WTC11 (cell line): Measurements from ENCODE around the gene UBTD1. TPM values are rescaled to one million over a fixed set of nuclear protein-coding genes. Genes with fewer than 3 reads are reported as not detected.

ENCODE experiments used
- ATAC-seq: fragments of 200-7000 bp; cut with Tn5 transposase; 2 replicates; pipeline ENCODE4 v1.10.0; 2021; ENCODE audit warnings: mild to moderate bottlenecking, moderate library complexity
- CTCF ChIA-PET: fragments of 300-600 bp; sonication (Branson Sonifier 250); formaldehyde crosslinking; loops from one replicate; lab custom pipeline; 2021; ENCODE audit warnings: antibody characterized with exemption; lab: Charles Lee
- POLR2A ChIA-PET: fragments of 350-600 bp; sonication (Branson Sonifier 250); formaldehyde crosslinking; loops from one replicate; lab custom pipeline; 2021; ENCODE audit warnings: antibody characterized with exemption; lab: Charles Lee
- DNase-seq: peaks from one replicate; pipeline ENCODE4 v3.0.0; 2021; ENCODE audit warnings: low spot score
- H3K27ac Mint-ChIP-seq: 2 replicates; pipeline ENCODE4 v1.8.0; 2021; ENCODE audit warnings: mixed read lengths
- H3K27me3 Mint-ChIP-seq: 2 replicates; pipeline ENCODE4 v1.8.0; 2021; ENCODE audit warnings: low read depth, mild to moderate bottlenecking, moderate library complexity, mixed read lengths
- H3K36me3 Mint-ChIP-seq: 2 replicates; pipeline ENCODE4 v1.8.0; 2021; ENCODE audit warnings: mixed read lengths
- H3K4me1 Mint-ChIP-seq: 2 replicates; pipeline ENCODE4 v1.8.0; 2022; ENCODE audit warnings: mixed read lengths
- H3K4me3 Mint-ChIP-seq: 2 replicates; pipeline ENCODE4 v1.8.0; 2021; ENCODE audit warnings: mild to moderate bottlenecking, moderate library complexity, mixed read lengths
- H3K9me3 Mint-ChIP-seq: 2 replicates; pipeline ENCODE4 v1.8.0; 2021; ENCODE audit warnings: mixed read lengths
- EMX1 ChIP-seq: fragments of 250-450 bp; sonication (Bioruptor Pico); IDR thresholded peaks from 2 replicates; pipeline ENCODE4 v1.8.0; 2021; ENCODE audit warnings: mild to moderate bottlenecking
- IRF2 ChIP-seq: sonication (generic); formaldehyde crosslinking; IDR thresholded peaks from 2 replicates; pipeline ENCODE4 v1.8.0; 2022; ENCODE audit warnings: low read depth, missing genetic modification reagents, borderline replicate concordance
- NFYB ChIP-seq: sonication (generic); formaldehyde crosslinking; conservative IDR thresholded peaks from 2 replicates; pipeline ENCODE4 v1.8.0; 2022; ENCODE audit warnings: low read depth, missing genetic modification reagents
- NR2C2 ChIP-seq: sonication (generic); formaldehyde crosslinking; IDR thresholded peaks from 2 replicates; pipeline ENCODE4 v1.8.0; 2022; ENCODE audit warnings: mild to moderate bottlenecking, missing genetic modification reagents
- OVOL2 ChIP-seq: fragments of 250-450 bp; sonication (Bioruptor Pico); IDR thresholded peaks from 2 replicates; pipeline ENCODE4 v1.9.0; 2021; ENCODE audit warnings: mild to moderate bottlenecking, borderline replicate concordance
- RELA ChIP-seq: sonication (generic); formaldehyde crosslinking; IDR thresholded peaks from 2 replicates; pipeline ENCODE4 v1.8.1; 2022; ENCODE audit warnings: missing genetic modification reagents, mild to moderate bottlenecking, borderline replicate concordance
- SOX15 ChIP-seq: fragments of 250-450 bp; sonication (Bioruptor Pico); IDR thresholded peaks from 2 replicates; pipeline ENCODE4 v1.9.0; 2021; ENCODE audit warnings: mild to moderate bottlenecking
- TEAD1 ChIP-seq: sonication (generic); formaldehyde crosslinking; IDR thresholded peaks from 2 replicates; pipeline ENCODE4 v1.8.0; 2022; ENCODE audit warnings: mild to moderate bottlenecking, missing genetic modification reagents
- ZNF138 ChIP-seq: sonication (generic); formaldehyde crosslinking; conservative IDR thresholded peaks from 2 replicates; pipeline ENCODE4 v1.8.1; 2022; ENCODE audit warnings: mild to moderate bottlenecking, moderate library complexity, missing genetic modification reagents
- ZNF232 ChIP-seq: sonication (generic); formaldehyde crosslinking; IDR thresholded peaks from 2 replicates; pipeline ENCODE4 v1.8.0; 2022; ENCODE audit warnings: mild to moderate bottlenecking, missing genetic modification reagents
- ZNF317 ChIP-seq: sonication (generic); formaldehyde crosslinking; IDR thresholded peaks from 2 replicates; pipeline ENCODE4 v1.8.1; 2023; ENCODE audit warnings: low read depth, mild to moderate bottlenecking, moderate library complexity, missing genetic modification reagents, borderline replicate concordance
- ZNF671 ChIP-seq: fragments of 250-450 bp; sonication (Bioruptor Pico); IDR thresholded peaks from 2 replicates; pipeline ENCODE4 v1.8.0; 2021; ENCODE audit warnings: mild to moderate bottlenecking
- total RNA-seq: library from RNA; stranded (reverse); gene quantifications from 3 replicates; pipeline ENCODE4 v1.2.3, GENCODE V29; 2021
- TF ChIP-seq, protein P1 (sequence below): sonication (generic); formaldehyde crosslinking; IDR thresholded peaks from 2 replicates; pipeline ENCODE4 v1.8.0; 2022; ENCODE audit warnings: mild to moderate bottlenecking, missing genetic modification reagents
- TF ChIP-seq, protein P2 (sequence below): sonication (generic); formaldehyde crosslinking; IDR thresholded peaks from 2 replicates; pipeline ENCODE4 v1.8.0; 2023; ENCODE audit warnings: mild to moderate bottlenecking, missing genetic modification reagents
- TF ChIP-seq, protein P3 (sequence below): sonication (generic); formaldehyde crosslinking; IDR thresholded peaks from 2 replicates; pipeline ENCODE4 v1.8.0; 2022; ENCODE audit warnings: missing genetic modification reagents
- TF ChIP-seq, protein P4 (sequence below): sonication (generic); formaldehyde crosslinking; IDR thresholded peaks from 2 replicates; pipeline ENCODE4 v1.8.0; 2023; ENCODE audit warnings: missing genetic modification reagents, mild to moderate bottlenecking, borderline replicate concordance
- TF ChIP-seq, protein P5 (sequence below): fragments of 250-450 bp; sonication (Bioruptor Pico); IDR thresholded peaks from 2 replicates; pipeline ENCODE4 v1.8.0; 2021; ENCODE audit warnings: mild to moderate bottlenecking

Gene UBTD1
- total RNA-seq, 1 experiment from 2014 or later = 35.7 TPM

DNA sequence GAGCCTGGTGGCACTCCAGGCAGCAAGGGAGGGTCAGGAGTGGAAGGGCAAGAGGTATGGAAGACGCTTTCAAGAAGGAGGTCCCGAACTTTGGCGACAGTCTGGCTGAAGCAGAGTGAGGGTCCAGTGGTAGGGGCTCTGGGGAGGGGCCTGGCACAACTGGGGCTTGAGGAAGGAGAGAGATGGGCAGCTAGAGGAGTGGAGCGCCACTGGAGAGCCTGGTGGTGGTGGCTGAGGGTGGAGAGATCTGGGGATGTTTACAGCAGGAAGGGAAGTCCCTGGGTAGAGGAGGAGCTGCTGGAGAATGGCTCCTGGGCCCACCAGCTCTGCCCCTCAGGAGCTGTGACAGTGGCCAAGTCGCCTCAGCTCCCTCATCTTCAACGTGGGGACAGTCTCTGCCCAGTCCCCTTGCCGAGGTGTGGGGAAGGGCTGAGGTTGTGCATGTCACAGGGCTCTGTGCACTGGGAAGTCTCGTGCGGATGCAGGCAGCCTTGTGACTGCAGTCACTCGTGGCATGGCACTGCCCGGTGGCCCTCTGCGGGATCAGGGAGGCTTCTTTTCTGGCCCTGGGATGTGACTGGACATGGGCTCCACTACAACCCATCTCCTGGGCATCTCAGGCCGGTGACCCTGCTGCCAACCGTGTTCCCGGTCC lies 18.5 kb downstream of the UBTD1 start:
- no peaks in the 10 kb centered on the region for H3K9me3 Mint-ChIP-seq

DNA sequence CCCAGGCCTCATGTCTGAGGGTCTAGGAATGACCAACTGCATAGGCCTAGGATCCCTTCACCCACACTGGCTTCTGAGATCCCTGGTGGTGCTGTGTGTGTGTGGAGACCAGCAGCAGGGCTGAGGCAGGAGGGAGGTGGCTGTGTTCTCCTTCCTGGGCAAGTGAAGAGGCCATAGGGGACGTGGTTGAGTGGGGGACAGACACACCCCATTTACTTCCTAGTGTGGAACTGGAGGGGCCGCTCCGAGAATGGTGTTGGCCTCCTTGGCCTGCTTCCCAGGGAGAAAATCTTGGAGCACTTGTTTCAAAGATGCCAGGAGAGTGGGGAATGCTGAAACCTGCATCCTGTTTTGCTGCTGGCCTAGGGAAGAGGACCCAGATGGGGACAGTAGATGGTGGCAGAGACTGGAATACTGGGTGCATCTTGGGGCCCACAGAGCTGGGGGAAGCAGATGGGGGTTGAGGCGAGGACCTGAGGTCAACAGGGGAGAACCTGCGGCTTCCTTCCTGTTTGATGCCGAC lies 19.1 kb downstream of the UBTD1 start:
- H3K36me3 Mint-ChIP-seq = no peaks in the 10 kb centered on the region
- no peaks in the 10 kb centered on the region for H3K9me3 Mint-ChIP-seq
- 0 out of 2 replicates have a peak overlapping the region, but pooled peaks have one; percentile 55 for H3K27ac Mint-ChIP-seq
- DNase-seq = no peak
- H3K4me1 Mint-ChIP-seq = peaks cover 49% of the 10 kb centered on the region
- ChIA-PET POLR2A (no interaction called here), CTCF (interaction anchor here (0.6 to 2.1 kb wide), 7 partner anchors 15 to 54 kb away, joined by 3 to 13 read pairs (median 3); partner anchors contain the start of gene ANKRD2)
- H3K4me3 Mint-ChIP-seq = no peak overlapping the region
- no peak for ATAC-seq
- no peaks in the 10 kb centered on the region for H3K27me3 Mint-ChIP-seq
- TF ChIP-seq, protein P1, sequence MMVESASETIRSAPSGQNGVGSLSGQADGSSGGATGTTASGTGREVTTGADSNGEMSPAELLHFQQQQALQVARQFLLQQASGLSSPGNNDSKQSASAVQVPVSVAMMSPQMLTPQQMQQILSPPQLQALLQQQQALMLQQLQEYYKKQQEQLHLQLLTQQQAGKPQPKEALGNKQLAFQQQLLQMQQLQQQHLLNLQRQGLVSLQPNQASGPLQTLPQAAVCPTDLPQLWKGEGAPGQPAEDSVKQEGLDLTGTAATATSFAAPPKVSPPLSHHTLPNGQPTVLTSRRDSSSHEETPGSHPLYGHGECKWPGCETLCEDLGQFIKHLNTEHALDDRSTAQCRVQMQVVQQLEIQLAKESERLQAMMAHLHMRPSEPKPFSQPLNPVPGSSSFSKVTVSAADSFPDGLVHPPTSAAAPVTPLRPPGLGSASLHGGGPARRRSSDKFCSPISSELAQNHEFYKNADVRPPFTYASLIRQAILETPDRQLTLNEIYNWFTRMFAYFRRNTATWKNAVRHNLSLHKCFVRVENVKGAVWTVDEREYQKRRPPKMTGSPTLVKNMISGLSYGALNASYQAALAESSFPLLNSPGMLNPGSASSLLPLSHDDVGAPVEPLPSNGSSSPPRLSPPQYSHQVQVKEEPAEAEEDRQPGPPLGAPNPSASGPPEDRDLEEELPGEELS = no peak
- no peak for TF ChIP-seq EMX1 (CRISPR knock-in tag)
- TF ChIP-seq NFYB = no peak
- TF ChIP-seq ZNF317 (CRISPR knock-in tag) = no peak
- TF ChIP-seq TEAD1 = no peak
- TF ChIP-seq, protein P2, sequence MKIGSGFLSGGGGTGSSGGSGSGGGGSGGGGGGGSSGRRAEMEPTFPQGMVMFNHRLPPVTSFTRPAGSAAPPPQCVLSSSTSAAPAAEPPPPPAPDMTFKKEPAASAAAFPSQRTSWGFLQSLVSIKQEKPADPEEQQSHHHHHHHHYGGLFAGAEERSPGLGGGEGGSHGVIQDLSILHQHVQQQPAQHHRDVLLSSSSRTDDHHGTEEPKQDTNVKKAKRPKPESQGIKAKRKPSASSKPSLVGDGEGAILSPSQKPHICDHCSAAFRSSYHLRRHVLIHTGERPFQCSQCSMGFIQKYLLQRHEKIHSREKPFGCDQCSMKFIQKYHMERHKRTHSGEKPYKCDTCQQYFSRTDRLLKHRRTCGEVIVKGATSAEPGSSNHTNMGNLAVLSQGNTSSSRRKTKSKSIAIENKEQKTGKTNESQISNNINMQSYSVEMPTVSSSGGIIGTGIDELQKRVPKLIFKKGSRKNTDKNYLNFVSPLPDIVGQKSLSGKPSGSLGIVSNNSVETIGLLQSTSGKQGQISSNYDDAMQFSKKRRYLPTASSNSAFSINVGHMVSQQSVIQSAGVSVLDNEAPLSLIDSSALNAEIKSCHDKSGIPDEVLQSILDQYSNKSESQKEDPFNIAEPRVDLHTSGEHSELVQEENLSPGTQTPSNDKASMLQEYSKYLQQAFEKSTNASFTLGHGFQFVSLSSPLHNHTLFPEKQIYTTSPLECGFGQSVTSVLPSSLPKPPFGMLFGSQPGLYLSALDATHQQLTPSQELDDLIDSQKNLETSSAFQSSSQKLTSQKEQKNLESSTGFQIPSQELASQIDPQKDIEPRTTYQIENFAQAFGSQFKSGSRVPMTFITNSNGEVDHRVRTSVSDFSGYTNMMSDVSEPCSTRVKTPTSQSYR (CRISPR knock-in tag) = no peak
- no peak for TF ChIP-seq RELA (CRISPR knock-in tag)
- no peak for TF ChIP-seq ZNF671

More for the DNA sequence above, 18.5 kb downstream of the UBTD1 start:
- TF ChIP-seq ZNF138 (CRISPR knock-in tag) = no peak
- no peak for TF ChIP-seq OVOL2 (CRISPR knock-in tag)
- TF ChIP-seq ZNF232 (CRISPR knock-in tag) = no peak
- TF ChIP-seq IRF2 = no peak
- TF ChIP-seq SOX15 (CRISPR knock-in tag) = no peak
- TF ChIP-seq, protein P3, sequence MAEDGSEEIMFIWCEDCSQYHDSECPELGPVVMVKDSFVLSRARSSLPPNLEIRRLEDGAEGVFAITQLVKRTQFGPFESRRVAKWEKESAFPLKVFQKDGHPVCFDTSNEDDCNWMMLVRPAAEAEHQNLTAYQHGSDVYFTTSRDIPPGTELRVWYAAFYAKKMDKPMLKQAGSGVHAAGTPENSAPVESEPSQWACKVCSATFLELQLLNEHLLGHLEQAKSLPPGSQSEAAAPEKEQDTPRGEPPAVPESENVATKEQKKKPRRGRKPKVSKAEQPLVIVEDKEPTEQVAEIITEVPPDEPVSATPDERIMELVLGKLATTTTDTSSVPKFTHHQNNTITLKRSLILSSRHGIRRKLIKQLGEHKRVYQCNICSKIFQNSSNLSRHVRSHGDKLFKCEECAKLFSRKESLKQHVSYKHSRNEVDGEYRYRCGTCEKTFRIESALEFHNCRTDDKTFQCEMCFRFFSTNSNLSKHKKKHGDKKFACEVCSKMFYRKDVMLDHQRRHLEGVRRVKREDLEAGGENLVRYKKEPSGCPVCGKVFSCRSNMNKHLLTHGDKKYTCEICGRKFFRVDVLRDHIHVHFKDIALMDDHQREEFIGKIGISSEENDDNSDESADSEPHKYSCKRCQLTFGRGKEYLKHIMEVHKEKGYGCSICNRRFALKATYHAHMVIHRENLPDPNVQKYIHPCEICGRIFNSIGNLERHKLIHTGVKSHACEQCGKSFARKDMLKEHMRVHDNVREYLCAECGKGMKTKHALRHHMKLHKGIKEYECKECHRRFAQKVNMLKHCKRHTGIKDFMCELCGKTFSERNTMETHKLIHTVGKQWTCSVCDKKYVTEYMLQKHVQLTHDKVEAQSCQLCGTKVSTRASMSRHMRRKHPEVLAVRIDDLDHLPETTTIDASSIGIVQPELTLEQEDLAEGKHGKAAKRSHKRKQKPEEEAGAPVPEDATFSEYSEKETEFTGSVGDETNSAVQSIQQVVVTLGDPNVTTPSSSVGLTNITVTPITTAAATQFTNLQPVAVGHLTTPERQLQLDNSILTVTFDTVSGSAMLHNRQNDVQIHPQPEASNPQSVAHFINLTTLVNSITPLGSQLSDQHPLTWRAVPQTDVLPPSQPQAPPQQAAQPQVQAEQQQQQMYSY (CRISPR knock-in tag) = no peak
- no peak for TF ChIP-seq NR2C2 (CRISPR knock-in tag)
- TF ChIP-seq, protein P4, sequence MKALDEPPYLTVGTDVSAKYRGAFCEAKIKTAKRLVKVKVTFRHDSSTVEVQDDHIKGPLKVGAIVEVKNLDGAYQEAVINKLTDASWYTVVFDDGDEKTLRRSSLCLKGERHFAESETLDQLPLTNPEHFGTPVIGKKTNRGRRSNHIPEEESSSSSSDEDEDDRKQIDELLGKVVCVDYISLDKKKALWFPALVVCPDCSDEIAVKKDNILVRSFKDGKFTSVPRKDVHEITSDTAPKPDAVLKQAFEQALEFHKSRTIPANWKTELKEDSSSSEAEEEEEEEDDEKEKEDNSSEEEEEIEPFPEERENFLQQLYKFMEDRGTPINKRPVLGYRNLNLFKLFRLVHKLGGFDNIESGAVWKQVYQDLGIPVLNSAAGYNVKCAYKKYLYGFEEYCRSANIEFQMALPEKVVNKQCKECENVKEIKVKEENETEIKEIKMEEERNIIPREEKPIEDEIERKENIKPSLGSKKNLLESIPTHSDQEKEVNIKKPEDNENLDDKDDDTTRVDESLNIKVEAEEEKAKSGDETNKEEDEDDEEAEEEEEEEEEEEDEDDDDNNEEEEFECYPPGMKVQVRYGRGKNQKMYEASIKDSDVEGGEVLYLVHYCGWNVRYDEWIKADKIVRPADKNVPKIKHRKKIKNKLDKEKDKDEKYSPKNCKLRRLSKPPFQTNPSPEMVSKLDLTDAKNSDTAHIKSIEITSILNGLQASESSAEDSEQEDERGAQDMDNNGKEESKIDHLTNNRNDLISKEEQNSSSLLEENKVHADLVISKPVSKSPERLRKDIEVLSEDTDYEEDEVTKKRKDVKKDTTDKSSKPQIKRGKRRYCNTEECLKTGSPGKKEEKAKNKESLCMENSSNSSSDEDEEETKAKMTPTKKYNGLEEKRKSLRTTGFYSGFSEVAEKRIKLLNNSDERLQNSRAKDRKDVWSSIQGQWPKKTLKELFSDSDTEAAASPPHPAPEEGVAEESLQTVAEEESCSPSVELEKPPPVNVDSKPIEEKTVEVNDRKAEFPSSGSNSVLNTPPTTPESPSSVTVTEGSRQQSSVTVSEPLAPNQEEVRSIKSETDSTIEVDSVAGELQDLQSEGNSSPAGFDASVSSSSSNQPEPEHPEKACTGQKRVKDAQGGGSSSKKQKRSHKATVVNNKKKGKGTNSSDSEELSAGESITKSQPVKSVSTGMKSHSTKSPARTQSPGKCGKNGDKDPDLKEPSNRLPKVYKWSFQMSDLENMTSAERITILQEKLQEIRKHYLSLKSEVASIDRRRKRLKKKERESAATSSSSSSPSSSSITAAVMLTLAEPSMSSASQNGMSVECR (CRISPR knock-in tag) = no peak
- TF ChIP-seq, protein P5, sequence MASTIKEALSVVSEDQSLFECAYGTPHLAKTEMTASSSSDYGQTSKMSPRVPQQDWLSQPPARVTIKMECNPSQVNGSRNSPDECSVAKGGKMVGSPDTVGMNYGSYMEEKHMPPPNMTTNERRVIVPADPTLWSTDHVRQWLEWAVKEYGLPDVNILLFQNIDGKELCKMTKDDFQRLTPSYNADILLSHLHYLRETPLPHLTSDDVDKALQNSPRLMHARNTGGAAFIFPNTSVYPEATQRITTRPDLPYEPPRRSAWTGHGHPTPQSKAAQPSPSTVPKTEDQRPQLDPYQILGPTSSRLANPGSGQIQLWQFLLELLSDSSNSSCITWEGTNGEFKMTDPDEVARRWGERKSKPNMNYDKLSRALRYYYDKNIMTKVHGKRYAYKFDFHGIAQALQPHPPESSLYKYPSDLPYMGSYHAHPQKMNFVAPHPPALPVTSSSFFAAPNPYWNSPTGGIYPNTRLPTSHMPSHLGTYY (CRISPR knock-in tag) = no peak
- no peak for DNase-seq
- Mint-ChIP-seq H3K27ac (peak overlapping the region; percentile 7; the same call in 1 of the 2 replicates), H3K27me3 (no peaks in the 10 kb centered on the region), H3K4me1 (peaks cover 53% of the 10 kb centered on the region), H3K4me3 (no peak overlapping the region), H3K36me3 (no peaks in the 10 kb centered on the region)
- ATAC-seq = no peak
- ChIA-PET CTCF (interaction anchor here (0.6 to 2.1 kb wide), 6 partner anchors 17 to 55 kb away, joined by 3 to 13 read pairs (median 4); no protein-coding TSS in a partner anchor), POLR2A (no interaction called here)
